ENCODE results near the gene HTR3E. TPM values are rescaled to one million over a fixed set of nuclear protein-coding genes. Genes with fewer than 3 reads are reported as not detected.

HTR3E gene
- total RNA-seq, 4 donors from 2014 or later = not detected

GRCh38 chr3:184082465-184082864 lies 14.4 kb upstream of the HTR3E start:
- no peaks in the 10 kb centered on the region for H3K27me3 ChIP-seq
- H3K9me3 ChIP-seq = no peaks in the 10 kb centered on the region
- no peaks in the 10 kb centered on the region for H3K36me3 ChIP-seq
- H3K4me1 ChIP-seq = no peaks in the 10 kb centered on the region
- no peak for DNase-seq
- H3K27ac ChIP-seq = no peak overlapping the region
- H3K4me3 ChIP-seq = no peak overlapping the region
- intact Hi-C loops (cut with DNase I; ENCODE audit: low total_unique reads) = no loop called here
- no peak for TF ChIP-seq POLR2A (IDR thresholded peaks at IDR 0.05)
- no peak for TF ChIP-seq CTCF (IDR thresholded peaks at IDR 0.05)

GRCh38 chr3:184085389-184085852 lies 11.4 kb upstream of the HTR3E start:
- intact Hi-C loops (cut with DNase I; ENCODE audit: low total_unique reads) = no loop called here
- no peak for DNase-seq

GRCh38 chr3:184092199-184092598 lies 4.7 kb upstream of the HTR3E start:
- no peaks in the 10 kb centered on the region for H3K27me3 ChIP-seq
- TF ChIP-seq POLR2A (IDR thresholded peaks at IDR 0.05) (no peak), CTCF (IDR thresholded peaks at IDR 0.05) (no peak)
- H3K4me1 ChIP-seq = no peaks in the 10 kb centered on the region

More at GRCh38 chr3:184085389-184085852, 11.4 kb upstream of the HTR3E start:
- Histone ChIP-seq H3K4me3 (no peak overlapping the region), H3K36me3 (no peaks in the 10 kb centered on the region), H3K27me3 (no peaks in the 10 kb centered on the region), H3K27ac (no peak overlapping the region), H3K9me3 (no peaks in the 10 kb centered on the region), H3K4me1 (no peaks in the 10 kb centered on the region)
- no peak for TF ChIP-seq CTCF (IDR thresholded peaks at IDR 0.05)
- TF ChIP-seq POLR2A (IDR thresholded peaks at IDR 0.05) = no peak

GRCh38 chr3:184097556-184097955 lies 692 bp downstream of the HTR3E start:
- Histone ChIP-seq H3K27me3 (no peaks in the 10 kb centered on the region), H3K9me3 (peaks cover 0 to 4% of the 10 kb centered on the region in 2 donors), H3K4me3 (no peak overlapping the region), H3K36me3 (no peaks in the 10 kb centered on the region), H3K4me1 (no peaks in the 10 kb centered on the region), H3K27ac (no peak overlapping the region)
- TF ChIP-seq POLR2A (IDR thresholded peaks at IDR 0.05) = no peak
- no peak for TF ChIP-seq CTCF (IDR thresholded peaks at IDR 0.05)
- DNase-seq = no peak
- intact Hi-C loops (cut with DNase I; ENCODE audit: low total_unique reads) = no loop called here

More at GRCh38 chr3:184092199-184092598, 4.7 kb upstream of the HTR3E start:
- DNase-seq = no peak
- H3K4me3 ChIP-seq = no peak overlapping the region
- H3K36me3 ChIP-seq = no peaks in the 10 kb centered on the region
- H3K9me3 ChIP-seq = peaks cover 0 to 12% of the 10 kb centered on the region in 2 donors
- H3K27ac ChIP-seq = no peak overlapping the region
- intact Hi-C loops (cut with DNase I; ENCODE audit: low total_unique reads) = no loop called here

- H3K27ac ChIP-seq = no peak overlapping the region
- no peaks in the 10 kb centered on the region for H3K27me3 ChIP-seq
- TF ChIP-seq POLR2A (IDR thresholded peaks at IDR 0.05) = no peak
- H3K9me3 ChIP-seq = no peaks in the 10 kb centered on the region
- H3K4me1 ChIP-seq = no peaks in the 10 kb centered on the region
- no peak for DNase-seq
- H3K36me3 ChIP-seq = no peaks in the 10 kb centered on the region
- intact Hi-C loops (cut with DNase I; ENCODE audit: low total_unique reads) = no loop called here
- H3K4me3 ChIP-seq = no peak overlapping the region
Measured at GRCh38 chr3:184099806-184100686, 3.2 kb downstream of the HTR3E start.
